GM21825 (cell line): ENCODE measurements around the gene RNF11.
A peak's percentile ranks its signal among the peaks of the same experiment; 100 is the strongest.
"Not testable (repeated sequence)": the region's sequence is repeated elsewhere in the genome, so short reads cannot be mapped to it uniquely, and the experiment has no call there.

Source experiments
- ATAC-seq: cut with Tn5 transposase; IDR thresholded peaks from one replicate; pipeline ENCODE4 v1.9.1; 2021; ENCODE audit warnings: mild to moderate bottlenecking, moderate library complexity; ENCODE audit not compliant: unreplicated experiment

Gene RNF11

GRCh38 chr1:51227231-51227960 lies 8.7 kb upstream of the RNF11 start:
- ATAC-seq = not testable (repeated sequence)

DNA sequence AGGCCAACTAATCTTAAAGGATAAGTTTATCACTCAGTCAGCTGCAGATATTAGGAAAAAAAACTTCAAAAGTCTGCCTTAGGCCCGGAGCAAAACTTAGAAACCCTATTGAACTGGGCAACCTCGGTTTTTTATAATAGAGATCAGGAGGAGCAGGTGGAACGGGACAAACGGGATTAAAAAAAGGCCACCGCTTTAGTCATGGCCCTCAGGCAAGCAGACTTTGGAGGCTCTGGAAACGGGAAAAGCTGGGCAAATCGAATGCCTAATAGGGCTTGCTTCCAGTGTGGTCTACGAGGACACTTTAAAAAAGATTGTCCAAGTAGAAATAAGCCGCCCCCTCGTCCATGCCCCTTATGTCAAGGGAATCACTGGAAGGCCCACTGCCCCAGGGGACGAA lies 7.6 kb upstream of the RNF11 start:
- not testable (repeated sequence) for ATAC-seq

DNA sequence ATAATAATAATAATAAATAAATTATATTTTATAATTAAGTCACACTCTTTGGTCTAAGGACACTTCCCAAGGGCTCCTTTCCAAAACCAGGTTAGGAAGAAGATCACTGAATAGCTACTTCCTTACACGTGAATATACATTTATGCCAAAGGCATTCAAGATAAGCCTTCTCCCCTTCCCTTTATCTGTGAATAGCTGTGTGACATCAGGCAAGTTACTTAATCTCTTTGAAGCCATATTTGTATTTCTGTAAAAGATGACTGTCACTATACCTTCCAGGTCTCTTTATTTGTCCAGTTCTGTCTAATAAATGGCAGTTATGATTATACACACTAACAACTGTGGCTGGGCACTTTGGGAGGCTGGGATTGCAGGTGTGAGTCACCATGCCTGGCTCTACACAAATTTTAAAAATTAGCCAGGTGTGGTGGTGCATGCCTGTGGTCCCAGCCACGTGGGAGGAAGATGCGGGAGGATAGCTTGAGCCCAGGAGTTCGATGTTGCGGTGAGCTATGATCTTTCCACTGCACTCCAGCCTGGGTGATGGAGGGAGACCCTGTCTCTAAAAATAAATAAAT lies 5.5 kb upstream of the RNF11 start:
- ATAC-seq = no peak

GRCh38 chr1:51231120-51231519 lies 5.0 kb upstream of the RNF11 start:
- no peak for ATAC-seq

GRCh38 chr1:51231896-51232295 lies 4.2 kb upstream of the RNF11 start:
- ATAC-seq = no peak

DNA sequence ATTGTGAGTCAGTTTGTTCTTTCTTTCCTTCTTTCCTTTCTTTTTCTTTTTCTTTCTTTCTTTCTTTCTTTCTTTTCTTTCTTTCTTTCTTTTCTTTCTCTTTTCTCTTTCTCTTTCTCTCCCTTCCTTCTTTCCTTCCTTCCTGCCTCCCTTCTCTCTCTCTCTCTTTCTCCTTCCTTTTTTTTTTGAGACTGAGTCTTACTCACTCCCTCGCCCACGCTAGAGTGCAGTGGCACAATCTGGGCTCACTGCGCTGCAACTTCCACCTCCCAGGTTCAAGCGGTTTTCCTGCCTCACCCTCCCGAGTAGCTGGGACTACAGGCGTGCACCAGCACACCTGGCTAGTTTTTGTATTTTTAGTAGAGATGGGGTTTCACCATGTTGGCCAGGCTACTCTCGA lies 1.8 kb upstream of the RNF11 start:
- not testable (repeated sequence) for ATAC-seq

GRCh38 chr1:51234721-51235425 lies 1.2 kb upstream of the RNF11 start:
- peak; percentile 60 for ATAC-seq

DNA sequence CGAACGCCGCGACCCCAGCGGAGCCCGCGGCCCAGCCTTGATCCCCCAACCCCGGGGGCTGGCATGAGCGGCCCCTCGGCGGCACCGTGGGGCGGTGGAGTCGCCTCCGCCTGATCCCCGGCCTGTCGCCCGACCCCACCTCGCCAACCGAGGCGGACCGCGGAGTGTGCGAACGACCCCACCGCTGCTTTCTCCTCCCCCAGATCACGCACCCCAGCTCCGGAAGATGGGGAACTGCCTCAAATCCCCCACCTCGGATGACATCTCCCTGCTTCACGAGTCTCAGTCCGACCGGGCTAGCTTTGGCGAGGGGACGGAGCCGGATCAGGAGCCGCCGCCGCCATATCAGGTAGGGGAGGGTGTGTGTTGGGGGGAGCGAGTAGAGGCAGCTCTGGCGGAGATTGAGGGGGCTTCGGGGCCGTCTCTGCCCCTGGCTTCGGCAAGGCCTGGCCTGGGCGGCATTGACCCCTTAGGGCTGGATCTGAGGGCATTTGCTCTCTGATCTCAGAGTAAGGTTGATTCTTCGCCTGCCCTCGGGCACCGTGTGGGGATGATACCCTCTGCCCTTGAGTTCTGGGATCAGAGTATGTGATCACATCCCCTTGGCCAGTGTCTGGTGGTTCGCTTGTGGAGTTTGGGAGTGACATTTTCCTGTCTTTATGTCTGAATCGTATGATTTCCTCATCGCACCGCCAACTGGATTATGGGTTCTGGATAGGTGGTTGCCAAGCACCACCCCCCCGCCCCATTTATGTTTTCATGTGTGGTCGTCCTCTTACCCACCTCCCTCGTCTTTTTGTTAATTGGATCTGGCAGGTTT lies 668 bp downstream of the RNF11 start:
- peak; percentile 9 for ATAC-seq

DNA sequence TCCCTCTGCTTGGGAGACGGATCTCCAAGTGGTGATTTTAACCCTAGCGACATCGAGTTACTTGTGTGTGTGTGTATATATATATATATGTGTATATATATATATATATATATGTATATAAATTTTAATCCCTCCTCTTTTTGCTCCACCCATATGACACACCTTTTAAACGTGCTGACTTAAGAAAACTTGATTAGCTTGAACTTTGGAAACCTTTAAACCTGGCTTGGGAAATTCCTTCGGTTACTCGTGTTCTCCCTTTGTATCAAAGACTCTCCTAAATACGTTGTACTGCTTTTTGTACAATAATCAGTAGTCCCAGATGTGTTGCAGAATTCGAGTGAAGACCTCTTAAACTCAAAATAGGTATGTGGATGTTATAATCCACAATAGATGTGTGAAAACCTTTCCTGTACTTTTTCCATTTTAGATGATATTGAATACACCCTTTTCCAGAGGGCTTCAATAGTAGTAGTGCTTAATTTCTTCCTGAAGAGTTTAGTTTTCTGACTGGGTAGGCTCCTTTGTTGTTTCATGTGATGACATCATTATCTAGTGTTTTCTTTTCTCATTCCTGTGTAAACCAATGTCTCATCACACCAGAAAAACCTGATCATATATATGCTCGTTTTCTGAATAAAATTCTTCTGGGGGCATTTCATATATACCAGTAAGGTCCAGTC lies 1.4 kb downstream of the RNF11 start:
- no peak for ATAC-seq

- ATAC-seq = no peak
Measured at GRCh38 chr1:51238034-51238403, 1.9 kb downstream of the RNF11 start.

GRCh38 chr1:51240084-51240483 lies 4.0 kb downstream of the RNF11 start:
- no peak for ATAC-seq

- ATAC-seq = no peak
Measured at GRCh38 chr1:51241119-51241518, 5.0 kb downstream of the RNF11 start.

DNA sequence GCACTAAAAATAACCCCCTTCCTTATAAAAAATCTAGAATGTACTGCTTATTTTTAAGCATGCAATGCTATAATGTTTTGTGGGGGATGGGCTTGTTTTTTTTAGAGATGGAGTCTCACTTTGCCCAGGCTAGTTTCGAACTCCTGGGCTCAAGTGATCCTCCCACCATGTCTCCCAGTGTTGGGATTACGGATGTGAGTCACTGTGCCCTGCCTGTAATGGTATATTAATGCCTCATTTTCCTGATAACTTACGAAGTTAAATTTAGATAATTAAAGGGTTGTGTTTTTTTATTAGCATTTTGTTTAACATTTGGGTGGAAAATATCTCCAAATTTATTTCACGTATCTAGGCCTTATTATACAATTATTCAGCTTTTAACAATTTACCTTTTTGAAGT lies 6.5 kb downstream of the RNF11 start:
- no peak for ATAC-seq

DNA sequence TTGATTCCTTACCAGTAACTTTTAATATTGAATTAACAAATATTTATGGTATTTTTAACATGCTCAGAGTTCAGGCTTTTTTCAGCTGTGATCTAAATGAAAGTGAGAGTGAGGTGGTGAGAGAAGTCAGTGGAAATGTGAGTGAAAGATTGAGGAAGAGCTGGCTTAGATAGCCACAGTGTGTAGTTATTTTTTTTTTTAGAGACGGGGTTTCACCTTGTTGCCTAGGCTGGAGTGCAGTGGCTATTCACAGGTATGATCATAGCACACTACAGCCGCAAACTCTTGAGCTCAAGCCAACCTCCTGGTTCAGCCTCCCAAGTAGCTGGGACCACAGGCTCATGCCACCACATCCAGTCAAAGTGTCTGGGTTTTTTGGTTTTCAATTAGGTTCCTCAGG lies 10.9 kb downstream of the RNF11 start:
- peak; percentile 82 for ATAC-seq

- no peak for ATAC-seq
Measured at GRCh38 chr1:51247499-51247898, 11.4 kb downstream of the RNF11 start.

- ATAC-seq = no peak
Measured at GRCh38 chr1:51249445-51249844, 13.4 kb downstream of the RNF11 start.

DNA sequence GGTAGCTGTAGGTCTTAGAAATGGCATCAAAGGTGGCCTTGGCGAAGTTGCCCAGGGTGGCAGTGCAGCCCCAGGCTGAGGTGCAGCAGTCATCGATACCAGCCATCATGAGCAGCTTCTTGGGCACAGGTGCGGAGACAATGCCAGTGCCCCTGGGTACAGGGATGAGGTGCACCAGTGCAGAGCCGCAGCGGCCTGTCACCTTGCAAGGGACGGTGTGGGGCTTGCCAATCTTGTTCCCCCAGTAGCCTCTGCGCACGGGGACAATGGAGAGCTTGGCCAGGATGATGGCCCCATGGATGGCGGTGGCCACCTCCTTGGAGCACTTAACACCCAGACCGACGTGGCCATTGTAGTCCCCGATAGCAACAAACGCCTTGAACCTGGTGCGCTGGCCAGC lies 14.7 kb downstream of the RNF11 start:
- ATAC-seq = not testable (repeated sequence)

GRCh38 chr1:51251165-51251564 lies 15.1 kb downstream of the RNF11 start:
- not testable (repeated sequence) for ATAC-seq

DNA sequence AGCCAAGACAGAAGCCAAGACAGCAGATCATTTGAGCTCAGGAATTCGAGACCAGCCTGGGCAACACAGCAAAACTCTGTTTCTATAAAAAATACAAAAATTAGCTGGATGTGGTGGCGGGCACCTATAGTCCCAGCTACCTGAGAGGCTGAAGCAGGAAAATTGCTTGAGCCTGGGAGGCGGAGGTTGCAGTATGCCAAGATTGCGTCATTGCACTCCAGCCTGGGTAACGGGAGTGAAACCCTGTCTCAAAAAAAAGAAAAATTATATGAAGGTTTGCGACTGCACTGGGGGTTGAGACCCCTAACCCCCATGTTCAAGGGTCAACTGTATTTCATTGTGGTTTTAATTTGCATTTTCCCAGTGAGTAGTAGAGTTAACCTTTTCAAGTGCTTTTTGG lies 16.3 kb downstream of the RNF11 start:
- no peak for ATAC-seq

GRCh38 chr1:51253691-51254090 lies 17.6 kb downstream of the RNF11 start:
- ATAC-seq = no peak

DNA sequence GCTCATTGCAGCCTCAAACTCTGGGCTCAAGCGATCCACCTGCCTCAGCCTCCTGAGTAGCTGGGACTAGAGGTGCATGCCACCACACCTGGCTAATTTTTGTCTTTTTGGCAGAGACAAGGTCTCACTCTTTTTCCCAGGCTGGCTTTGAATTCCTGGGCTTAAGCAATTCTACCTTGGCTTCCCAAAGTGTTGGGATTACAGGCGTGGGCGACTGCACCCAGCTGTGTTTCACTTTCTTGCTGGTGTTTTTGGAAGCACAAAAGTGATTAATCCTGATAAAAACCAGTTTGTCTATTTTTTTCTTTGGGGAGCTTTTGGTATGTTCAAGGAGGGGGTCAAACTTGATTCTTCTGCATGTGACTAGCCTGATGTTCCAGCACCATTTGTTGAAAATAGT lies 19.3 kb downstream of the RNF11 start:
- ATAC-seq = no peak
